GM23338 (cell line): ENCODE measurements around the gene SRPK1. TPM values are rescaled to one million over a fixed set of nuclear protein-coding genes. Genes with fewer than 3 reads are reported as not detected.

Experiments
- ATAC-seq: fragments of 200-7000 bp; cut with Tn5 transposase; 3 replicates; pipeline ENCODE4 v1.9.1; 2020
- DNase-seq: peaks from one replicate; pipeline ENCODE4 v3.0.0-alpha.2; 2015; ENCODE audit warnings: low spot score
- H2AFZ ChIP-seq: fragments of 200-600 bp; sonication (generic); 2 replicates; pipeline ENCODE4 v1.8.0; 2016; ENCODE audit warnings: antibody characterized with exemption, mild to moderate bottlenecking, moderate library complexity
- H3F3A ChIP-seq: fragments of 200-600 bp; sonication (generic); replicated peaks from 2 replicates; pipeline ENCODE4 v1.8.0; 2017; ENCODE audit warnings: antibody characterized with exemption, mixed run types, low read depth
- H3K27ac ChIP-seq: fragments of 200-600 bp; sonication (generic); 2 replicates; pipeline ENCODE4 v1.6.1; 2016; ENCODE audit warnings: low read depth
- H3K27me3 ChIP-seq: fragments of 200-600 bp; sonication (generic); 2 replicates; pipeline ENCODE4 v1.8.0; 2016; ENCODE audit warnings: mild to moderate bottlenecking, mixed run types, moderate library complexity; ENCODE audit not compliant: insufficient read depth
- H3K36me3 ChIP-seq: fragments of 200-600 bp; sonication (generic); 2 replicates; pipeline ENCODE4 v1.8.0; 2016; ENCODE audit warnings: mild to moderate bottlenecking; ENCODE audit not compliant: insufficient read depth
- H3K4me1 ChIP-seq: fragments of 200-600 bp; sonication (generic); 2 replicates; pipeline ENCODE4 v1.8.0; 2016; ENCODE audit warnings: mild to moderate bottlenecking, moderate library complexity; ENCODE audit not compliant: insufficient read depth
- H3K4me2 ChIP-seq: fragments of 200-600 bp; sonication (generic); 2 replicates; pipeline ENCODE4 v1.7.1; 2017; ENCODE audit warnings: mixed run types
- H3K4me3 ChIP-seq: fragments of 200-600 bp; sonication (generic); 2 replicates; pipeline ENCODE4 v1.6.1; 2016; ENCODE audit warnings: mixed run types
- H3K79me2 ChIP-seq: fragments of 200-600 bp; sonication (generic); replicated peaks from 2 replicates; pipeline ENCODE4 v1.8.0; 2017; ENCODE audit warnings: mild to moderate bottlenecking; ENCODE audit not compliant: insufficient read depth
- H3K9me2 ChIP-seq: fragments of 200-600 bp; sonication (generic); 2 replicates; pipeline ENCODE4 v1.8.0; 2017; ENCODE audit not compliant: insufficient read depth
- H4K20me1 ChIP-seq: fragments of 200-600 bp; sonication (generic); replicated peaks from 2 replicates; pipeline ENCODE4 v1.8.0; 2017; ENCODE audit warnings: mild to moderate bottlenecking; ENCODE audit not compliant: insufficient read depth
- H3K27ac Mint-ChIP-seq: 2 replicates; pipeline ENCODE4 v1.8.0; 2020; ENCODE audit warnings: inconsistent platforms, mild to moderate bottlenecking, moderate library complexity, mixed read lengths
- H3K27me3 Mint-ChIP-seq: 3 replicates; pipeline ENCODE4 v1.8.0; 2022; ENCODE audit warnings: low read depth, mild to moderate bottlenecking, moderate library complexity, mixed read lengths, inconsistent platforms; ENCODE audit not compliant: insufficient read depth, poor library complexity
- H3K36me3 Mint-ChIP-seq: 3 replicates; pipeline ENCODE4 v1.8.0; 2021; ENCODE audit warnings: low read depth, mild to moderate bottlenecking, inconsistent platforms, moderate library complexity, mixed read lengths
- H3K4me1 Mint-ChIP-seq: 3 replicates; pipeline ENCODE4 v1.8.0; 2020; ENCODE audit warnings: mild to moderate bottlenecking, inconsistent platforms, mixed read lengths
- H3K4me3 Mint-ChIP-seq: 3 replicates; pipeline ENCODE4 v1.8.0; 2021; ENCODE audit warnings: moderate library complexity, mild to moderate bottlenecking, inconsistent platforms, mixed read lengths
- H3K9me3 Mint-ChIP-seq: 3 replicates; pipeline ENCODE4 v1.8.0; 2020; ENCODE audit warnings: moderate library complexity, mild to moderate bottlenecking, inconsistent platforms, mixed read lengths
- CREB1 ChIP-seq: fragments of 250-450 bp; sonication (Bioruptor Pico); IDR thresholded peaks from 2 replicates; pipeline ENCODE4 v1.5.0; 2020; ENCODE audit warnings: low read depth, mild to moderate bottlenecking, moderate library complexity
- ETS1 ChIP-seq: IDR thresholded peaks from 2 replicates; pipeline ENCODE4 v1.6.1; 2016; ENCODE audit warnings: antibody characterized with exemption
- EZH2 ChIP-seq: fragments of 200-600 bp; sonication (generic); IDR thresholded peaks from one replicate; pipeline ENCODE4 v1.8.0; 2017; ENCODE audit warnings: antibody characterized with exemption, mild to moderate bottlenecking, low read depth; ENCODE audit not compliant: unreplicated experiment
- EZH2phosphoT487 ChIP-seq: fragments of 200-600 bp; sonication (generic); IDR thresholded peaks from one replicate; pipeline ENCODE4 v1.8.1; 2018; ENCODE audit warnings: antibody characterized with exemption; ENCODE audit not compliant: unreplicated experiment
- JUNB ChIP-seq: IDR thresholded peaks from one replicate; pipeline ENCODE4 v1.6.1; 2016; ENCODE audit warnings: antibody characterized with exemption; ENCODE audit not compliant: unreplicated experiment
- NANOG ChIP-seq: IDR thresholded peaks from 2 replicates; pipeline ENCODE4 v1.6.1; 2016; ENCODE audit warnings: antibody characterized with exemption, borderline replicate concordance
- POLR2AphosphoS5 ChIP-seq: IDR thresholded peaks from 2 replicates; pipeline ENCODE4 v1.6.1; 2016; ENCODE audit warnings: antibody characterized with exemption, low read depth
- REST ChIP-seq: IDR thresholded peaks from one replicate; pipeline ENCODE4 v1.6.1; 2018; ENCODE audit warnings: antibody characterized with exemption; ENCODE audit not compliant: unreplicated experiment
- STAT1 ChIP-seq: IDR thresholded peaks from one replicate; pipeline ENCODE4 v1.6.1; 2016; ENCODE audit warnings: antibody characterized with exemption; ENCODE audit not compliant: unreplicated experiment
- ZNF114 ChIP-seq: fragments of 250-450 bp; sonication (Bioruptor Pico); IDR thresholded peaks from 2 replicates; pipeline ENCODE4 v1.5.0; 2020; ENCODE audit warnings: mild to moderate bottlenecking, moderate library complexity
- ZNF331 ChIP-seq: fragments of 250-450 bp; sonication (Bioruptor Pico); IDR thresholded peaks from 2 replicates; pipeline ENCODE4 v1.5.0; 2020; ENCODE audit warnings: low read depth, mild to moderate bottlenecking, moderate library complexity
- ZNF462 ChIP-seq: fragments of 250-450 bp; sonication (Bioruptor Pico); IDR thresholded peaks from 2 replicates; pipeline ENCODE4 v1.5.0; 2020; ENCODE audit warnings: mild to moderate bottlenecking, moderate library complexity
- polyA plus RNA-seq: library from polyadenylated mRNA; unstranded; fragments of >200 nt; fragmentation: Nextera tagmentation; extraction: Ambion mirVana; gene quantifications from 2 replicates; pipeline ENCODE4 v1.2.1, GENCODE V29; 2016
- total RNA-seq: library from RNA; depleted of rRNA; stranded (reverse); fragments of >200 nt; shearing (Covaris generic); gene quantifications from 2 replicates; pipeline ENCODE4 v1.2.3, GENCODE V29; 2014
- TF ChIP-seq, protein P1 (sequence below), 2 experiments: fragments of 200-600 bp in 1 of 2; sonication (generic) in 1 of 2; conservative IDR thresholded peaks; 2 replicates each; pipeline versions ENCODE4 v1.5.1 to v1.6.1; 2016 to 2017; ENCODE audit warnings: antibody characterized with exemption in 2 of 2, low read depth in 2 of 2, mild to moderate bottlenecking in 2 of 2, moderate library complexity in 1 of 2

The SRPK1 gene
- total and polyA plus RNA-seq, 2 experiments from 2014 or later, result 175 to 202 TPM

DNA sequence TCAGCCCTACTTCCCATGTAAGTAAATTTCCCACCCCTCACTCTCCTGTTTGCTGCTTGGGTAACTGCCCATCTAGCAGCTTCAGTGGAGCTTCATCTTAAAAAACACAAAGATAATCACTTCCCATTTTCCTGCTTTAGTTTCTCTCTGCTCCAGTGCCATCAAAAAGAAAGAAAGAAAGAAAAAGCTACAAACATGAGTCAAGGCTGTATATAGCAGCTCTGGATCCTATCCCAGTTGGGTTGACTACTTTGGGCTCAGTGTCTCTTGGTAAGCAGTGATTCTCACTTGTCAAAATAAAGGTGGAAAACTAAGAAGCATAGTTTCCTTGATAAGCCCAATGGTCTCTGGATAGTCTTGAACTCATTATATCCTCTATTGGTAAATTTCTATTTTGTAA is 48.7 kb upstream of the SRPK1 start:
- TF ChIP-seq ETS1, result no peak
- no peak for TF ChIP-seq NANOG
- no peak for TF ChIP-seq ZNF331 (CRISPR knock-in tag)
- TF ChIP-seq REST, result no peak
- TF ChIP-seq POLR2AphosphoS5, result no peak
- TF ChIP-seq, protein P1, sequence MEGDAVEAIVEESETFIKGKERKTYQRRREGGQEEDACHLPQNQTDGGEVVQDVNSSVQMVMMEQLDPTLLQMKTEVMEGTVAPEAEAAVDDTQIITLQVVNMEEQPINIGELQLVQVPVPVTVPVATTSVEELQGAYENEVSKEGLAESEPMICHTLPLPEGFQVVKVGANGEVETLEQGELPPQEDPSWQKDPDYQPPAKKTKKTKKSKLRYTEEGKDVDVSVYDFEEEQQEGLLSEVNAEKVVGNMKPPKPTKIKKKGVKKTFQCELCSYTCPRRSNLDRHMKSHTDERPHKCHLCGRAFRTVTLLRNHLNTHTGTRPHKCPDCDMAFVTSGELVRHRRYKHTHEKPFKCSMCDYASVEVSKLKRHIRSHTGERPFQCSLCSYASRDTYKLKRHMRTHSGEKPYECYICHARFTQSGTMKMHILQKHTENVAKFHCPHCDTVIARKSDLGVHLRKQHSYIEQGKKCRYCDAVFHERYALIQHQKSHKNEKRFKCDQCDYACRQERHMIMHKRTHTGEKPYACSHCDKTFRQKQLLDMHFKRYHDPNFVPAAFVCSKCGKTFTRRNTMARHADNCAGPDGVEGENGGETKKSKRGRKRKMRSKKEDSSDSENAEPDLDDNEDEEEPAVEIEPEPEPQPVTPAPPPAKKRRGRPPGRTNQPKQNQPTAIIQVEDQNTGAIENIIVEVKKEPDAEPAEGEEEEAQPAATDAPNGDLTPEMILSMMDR (conservative IDR thresholded peaks at IDR 0.05; ENCODE audit: low read depth in 2 of 2), result no peak
- no peak for TF ChIP-seq STAT1
- TF ChIP-seq CREB1 (CRISPR knock-in tag), result no peak
- no peak for TF ChIP-seq ZNF114
- TF ChIP-seq JUNB, result no peak
- no peak for TF ChIP-seq EZH2
- no peak for TF ChIP-seq EZH2phosphoT487
- TF ChIP-seq ZNF462, result no peak
- H3K27ac Mint-ChIP-seq, result no peak overlapping the region
- H3F3A ChIP-seq, result no peaks in the 10 kb centered on the region
- 0 out of 2 replicates have a peak, but pooled peaks cover 5% of the 10 kb centered on the region for H3K4me1 ChIP-seq
- no peak overlapping the region for H3K27ac ChIP-seq
- H3K27me3 ChIP-seq, result no peaks in the 10 kb centered on the region
- DNase-seq (no peak), ATAC-seq (no peak)
- H3K4me3 Mint-ChIP-seq, result no peak overlapping the region
- peaks cover 8% of the 10 kb centered on the region for H3K4me1 Mint-ChIP-seq
- no peaks in the 10 kb centered on the region for H3K27me3 Mint-ChIP-seq
- H4K20me1 ChIP-seq, result no peaks in the 10 kb centered on the region
- H3K4me2 ChIP-seq, result no peak overlapping the region
- no peaks in the 10 kb centered on the region for H3K9me3 Mint-ChIP-seq
- H3K36me3 Mint-ChIP-seq, result no peaks in the 10 kb centered on the region
- no peaks in the 10 kb centered on the region for H3K79me2 ChIP-seq
- no peak overlapping the region; the same call in 1 of the 2 replicates for H2AFZ ChIP-seq
- no peak overlapping the region for H3K4me3 ChIP-seq
- H3K9me2 ChIP-seq, result no peaks in the 10 kb centered on the region
- no peaks in the 10 kb centered on the region for H3K36me3 ChIP-seq
